Spleen (tissue), 11 donors: Measurements from ENCODE around the gene SNIP1. TPM values are rescaled to one million over a fixed set of nuclear protein-coding genes. Genes with fewer than 3 reads are reported as not detected.

Experiments used
- DNase-seq: peaks from one replicate; pipeline ENCODE4 v3.0.0-alpha.2; 2020
- H3K27ac ChIP-seq, 8 donors: fragments of 200-600 bp; sonication (generic) in 7 of 8; 1 replicate in 4 of 8; 2 replicates in 4 of 8; pipeline versions ENCODE4 v1.5.0 to v1.8.0; 2016 to 2021; ENCODE audit warnings: inconsistent platforms in 4 of 8, mild to moderate bottlenecking in 4 of 8, moderate library complexity in 1 of 8
- H3K27me3 ChIP-seq, 7 donors: fragments of 200-600 bp; sonication (generic) in 6 of 7; replicated peaks in 1 of 7; 1 replicate in 4 of 7; 2 replicates in 3 of 7; pipeline versions ENCODE4 v1.5.0 to v1.8.0; 2016 to 2021; ENCODE audit warnings: inconsistent platforms in 3 of 7, mild to moderate bottlenecking in 1 of 7
- H3K36me3 ChIP-seq, 6 donors: fragments of 200-600 bp; sonication (generic) in 5 of 6; 1 replicate in 4 of 6; 2 replicates in 2 of 6; pipeline versions ENCODE4 v1.5.0 to v1.8.0; 2016 to 2021; ENCODE audit warnings: inconsistent platforms in 2 of 6
- H3K4me1 ChIP-seq, 6 donors: fragments of 200-600 bp; sonication (generic) in 5 of 6; 1 replicate in 3 of 6; 2 replicates in 3 of 6; pipeline versions ENCODE4 v1.5.0 to v1.8.0; 2016 to 2021; ENCODE audit warnings: inconsistent platforms in 3 of 6
- H3K4me3 ChIP-seq, 8 donors: fragments of 200-600 bp; sonication (generic) in 7 of 8; 1 replicate in 4 of 8; 2 replicates in 4 of 8; pipeline versions ENCODE4 v1.5.0 to v1.8.0; 2016 to 2021; ENCODE audit warnings: inconsistent platforms in 4 of 8, mild to moderate bottlenecking in 4 of 8, moderate library complexity in 2 of 8
- H3K9me3 ChIP-seq, 8 donors: fragments of 200-600 bp; sonication (generic) in 7 of 8; 1 replicate in 4 of 8; 2 replicates in 4 of 8; pipeline versions ENCODE4 v1.5.0 to v1.8.0; 2016 to 2021; ENCODE audit warnings: inconsistent platforms in 4 of 8
- POLR2A ChIP-seq, 3 donors: fragments of 450-650 bp; IDR thresholded peaks; one replicate each; pipeline ENCODE4 v1.5.1; 2017; ENCODE audit warnings: antibody characterized with exemption in 3 of 3, mild to moderate bottlenecking in 1 of 3
- POLR2AphosphoS5 ChIP-seq, 3 donors: sonication (generic); formaldehyde crosslinking; IDR thresholded peaks; one replicate each; pipeline ENCODE4 v1.5.1; 2017; ENCODE audit warnings: antibody characterized with exemption in 3 of 3
- WGBS, 5 donors: extraction: QIAGEN DNeasy Blood & Tissue Kit in 3 of 5; methylation state at CpG; one replicate each; pipeline versions ENCODE4 v1.1.5 to v1.1.7; 2013 to 2018; 5-methylcytosine and 5-hydroxymethylcytosine counted together
- intact Hi-C: fragments of 100-400 bp; cut with DNase I; formaldehyde crosslinking; loops from one replicate; pipeline ENCODE4 v1.15.0; 2023; ENCODE audit warnings: low total_unique reads
- polyA plus RNA-seq, 3 donors: library from polyadenylated mRNA; stranded (reverse); fragments of 200-250 nt; gene quantifications; one replicate each; pipeline ENCODE4 v1.2.1, GENCODE V29; 2013
- total RNA-seq, 7 donors: library from RNA; depleted of rRNA in 3 of 7; stranded (reverse); fragments of >200 nt in 3 of 7; fragmentation: NEBNext Ultra II Directional in 4 of 7; extraction: Animal tissue kit (Norgen Biotek cat#: 25700) in 4 of 7; gene quantifications; one replicate each; pipeline versions ENCODE4 v1.1.0 to v1.2.1, GENCODE V29; 2016 to 2021
- TF ChIP-seq, protein P1 (sequence below), 11 experiments: fragments of 200-600 bp in 7 of 11; fragments of 450-650 bp in 4 of 11; sonication (generic) in 4 of 11; IDR thresholded peaks in 8 of 11; conservative IDR thresholded peaks in 3 of 11; 1 replicate in 7 of 11; 2 replicates in 4 of 11; pipeline versions ENCODE4 v1.4.0 to v1.8.0; 2016 to 2021; ENCODE audit warnings: antibody characterized with exemption in 11 of 11, inconsistent platforms in 4 of 11, mild to moderate bottlenecking in 1 of 11
- donor health status: healthy with polysubstance abuse.
- donor health status: DM: no; HTN: no; CAD: no; lungs with moderate emphysema.
- donor health status: DM: no; HTN: no; CAD: no.
- donor health status: Bipolar disorder and iron deficiency.
- donor health status: healthy.
- donor health status: DM: no; HTN: no; CAD: no.
- donor health status: DM: yes; HTN: yes; CAD: no.

Gene SNIP1
- total and polyA plus RNA-seq, 10 donors, result 4.3 to 26.6 (median 20.3) TPM

DNA sequence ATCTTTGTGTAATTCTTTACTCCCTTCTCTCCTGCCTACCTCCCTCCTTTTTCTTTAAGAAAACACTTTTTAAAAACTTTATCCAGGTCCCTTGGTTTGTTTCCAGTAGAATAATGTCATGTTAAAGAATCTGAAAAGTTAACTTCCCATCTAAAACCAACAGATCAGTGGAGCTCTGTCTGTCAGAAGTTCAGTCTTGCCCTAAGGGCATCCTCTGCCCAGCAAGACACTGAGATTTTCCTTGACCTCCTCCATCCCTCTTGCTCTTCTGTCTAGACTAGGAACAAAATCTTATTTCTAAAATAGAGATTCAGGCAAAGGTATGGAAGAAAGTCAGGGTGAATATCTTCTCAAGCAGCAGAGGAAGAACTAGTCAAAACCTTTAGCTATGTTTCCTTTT lies 47.3 kb upstream of the SNIP1 start:
- no peaks in the 10 kb centered on the region for H3K9me3 ChIP-seq
- H3K27me3 ChIP-seq, result peaks cover 0 to 5% (median 0%) of the 10 kb centered on the region in 7 donors
- TF ChIP-seq POLR2A (IDR thresholded peaks at IDR 0.05) (no peak), POLR2AphosphoS5 (IDR thresholded peaks at IDR 0.05) (no peak)
- TF ChIP-seq, protein P1, sequence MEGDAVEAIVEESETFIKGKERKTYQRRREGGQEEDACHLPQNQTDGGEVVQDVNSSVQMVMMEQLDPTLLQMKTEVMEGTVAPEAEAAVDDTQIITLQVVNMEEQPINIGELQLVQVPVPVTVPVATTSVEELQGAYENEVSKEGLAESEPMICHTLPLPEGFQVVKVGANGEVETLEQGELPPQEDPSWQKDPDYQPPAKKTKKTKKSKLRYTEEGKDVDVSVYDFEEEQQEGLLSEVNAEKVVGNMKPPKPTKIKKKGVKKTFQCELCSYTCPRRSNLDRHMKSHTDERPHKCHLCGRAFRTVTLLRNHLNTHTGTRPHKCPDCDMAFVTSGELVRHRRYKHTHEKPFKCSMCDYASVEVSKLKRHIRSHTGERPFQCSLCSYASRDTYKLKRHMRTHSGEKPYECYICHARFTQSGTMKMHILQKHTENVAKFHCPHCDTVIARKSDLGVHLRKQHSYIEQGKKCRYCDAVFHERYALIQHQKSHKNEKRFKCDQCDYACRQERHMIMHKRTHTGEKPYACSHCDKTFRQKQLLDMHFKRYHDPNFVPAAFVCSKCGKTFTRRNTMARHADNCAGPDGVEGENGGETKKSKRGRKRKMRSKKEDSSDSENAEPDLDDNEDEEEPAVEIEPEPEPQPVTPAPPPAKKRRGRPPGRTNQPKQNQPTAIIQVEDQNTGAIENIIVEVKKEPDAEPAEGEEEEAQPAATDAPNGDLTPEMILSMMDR (IDR thresholded peaks at IDR 0.05 in 8 of 11, conservative IDR thresholded peaks at IDR 0.05 in 3 of 11), result no peak
- no peak overlapping the region for H3K27ac ChIP-seq
- peaks cover 0 to 13% (median 4%) of the 10 kb centered on the region in 6 donors for H3K4me1 ChIP-seq
- no peak overlapping the region for H3K4me3 ChIP-seq
- no peak for DNase-seq
- H3K36me3 ChIP-seq, result no peaks in the 10 kb centered on the region
- intact Hi-C loops, result no loop called here

DNA sequence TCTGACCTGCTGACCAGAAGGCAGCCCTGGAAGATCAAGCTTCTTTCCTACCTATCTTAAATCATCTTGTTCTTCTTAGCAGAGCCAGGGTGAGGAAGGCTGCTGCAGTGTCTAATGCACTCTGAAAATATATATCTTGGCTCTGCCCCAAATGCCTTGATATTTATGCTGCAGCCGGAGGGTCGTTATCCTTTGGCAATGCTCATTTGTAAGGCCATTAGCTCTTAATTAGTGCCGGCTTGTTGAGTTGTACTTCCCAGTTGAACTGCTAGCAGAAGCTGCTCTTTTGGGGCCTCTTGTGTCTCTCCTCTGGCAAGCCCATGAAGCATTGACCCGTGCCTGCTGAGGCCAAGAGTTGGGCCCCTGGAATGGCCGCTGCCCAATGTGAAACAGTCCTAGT lies 45.8 kb upstream of the SNIP1 start:
- 72 to 90% (median 86%) methylated on average over 5 of the region's 5 CpGs for WGBS, 5 donors
- no peak for DNase-seq

DNA sequence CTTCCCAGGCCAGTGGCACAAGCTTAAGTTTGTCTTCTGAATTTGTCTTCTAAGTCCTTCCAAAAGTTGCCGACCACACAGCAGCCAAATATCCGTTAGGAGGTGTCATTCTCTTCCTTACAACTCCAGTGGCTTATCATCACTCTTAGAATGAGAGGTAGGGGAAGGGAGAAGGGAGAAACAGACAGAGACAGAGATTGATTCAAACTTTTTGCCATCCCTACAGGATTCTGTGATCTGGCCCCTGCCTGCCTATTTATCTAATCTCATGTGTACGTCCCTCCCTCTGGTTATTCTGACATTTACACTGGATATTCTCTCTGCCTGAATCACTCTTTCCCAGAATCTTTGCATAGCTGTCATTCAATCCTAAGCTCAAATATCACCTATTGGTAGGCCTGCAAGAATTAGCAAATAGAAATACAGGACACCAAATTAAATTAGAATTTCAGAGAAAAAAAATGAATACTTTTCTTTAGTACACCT lies 42.1 kb upstream of the SNIP1 start:
- Histone ChIP-seq H3K4me1 (peaks cover 16 to 37% (median 25%) of the 10 kb centered on the region in 6 donors), H3K9me3 (no peaks in the 10 kb centered on the region), H3K27ac (peak overlapping the region in 7 of 8 donors; percentile 79 to 91 (median 86)), H3K36me3 (peaks cover 0 to 29% (median 16%) of the 10 kb centered on the region in 6 donors), H3K27me3 (no peaks in the 10 kb centered on the region), H3K4me3 (peak overlapping the region; percentile 57 to 89 (median 84))
- no peak for DNase-seq
- WGBS, 5 donors, result 0 to 4% (median 1%) methylated on average over 2 to 3 of the region's 3 CpGs
- intact Hi-C loops, result loop anchor here (5.0 kb wide), 1 partner anchor 44 kb away; the partner anchor contains the start of gene SNIP1
- TF ChIP-seq, protein P1 (IDR thresholded peaks at IDR 0.05 in 8 of 11, conservative IDR thresholded peaks at IDR 0.05 in 3 of 11), result no peak
- TF ChIP-seq POLR2A (IDR thresholded peaks at IDR 0.05), result no peak

More for the DNA sequence above, 45.8 kb upstream of the SNIP1 start:
- H3K4me1 ChIP-seq, result peaks cover 2 to 19% (median 13%) of the 10 kb centered on the region in 6 donors
- intact Hi-C loops, result loop anchor here (5.0 kb wide), 1 partner anchor 48 kb away; the partner anchor contains the start of gene SNIP1
- TF ChIP-seq, protein P1 (IDR thresholded peaks at IDR 0.05 in 8 of 11, conservative IDR thresholded peaks at IDR 0.05 in 3 of 11), result no peak
- TF ChIP-seq POLR2AphosphoS5 (IDR thresholded peaks at IDR 0.05) (no peak), POLR2A (IDR thresholded peaks at IDR 0.05) (no peak)
- H3K27ac ChIP-seq, result no peak overlapping the region
- no peaks in the 10 kb centered on the region for H3K9me3 ChIP-seq
- H3K4me3 ChIP-seq, result no peak overlapping the region
- no peaks in the 10 kb centered on the region for H3K36me3 ChIP-seq
- H3K27me3 ChIP-seq, result peaks cover 0 to 5% (median 0%) of the 10 kb centered on the region in 7 donors

DNA sequence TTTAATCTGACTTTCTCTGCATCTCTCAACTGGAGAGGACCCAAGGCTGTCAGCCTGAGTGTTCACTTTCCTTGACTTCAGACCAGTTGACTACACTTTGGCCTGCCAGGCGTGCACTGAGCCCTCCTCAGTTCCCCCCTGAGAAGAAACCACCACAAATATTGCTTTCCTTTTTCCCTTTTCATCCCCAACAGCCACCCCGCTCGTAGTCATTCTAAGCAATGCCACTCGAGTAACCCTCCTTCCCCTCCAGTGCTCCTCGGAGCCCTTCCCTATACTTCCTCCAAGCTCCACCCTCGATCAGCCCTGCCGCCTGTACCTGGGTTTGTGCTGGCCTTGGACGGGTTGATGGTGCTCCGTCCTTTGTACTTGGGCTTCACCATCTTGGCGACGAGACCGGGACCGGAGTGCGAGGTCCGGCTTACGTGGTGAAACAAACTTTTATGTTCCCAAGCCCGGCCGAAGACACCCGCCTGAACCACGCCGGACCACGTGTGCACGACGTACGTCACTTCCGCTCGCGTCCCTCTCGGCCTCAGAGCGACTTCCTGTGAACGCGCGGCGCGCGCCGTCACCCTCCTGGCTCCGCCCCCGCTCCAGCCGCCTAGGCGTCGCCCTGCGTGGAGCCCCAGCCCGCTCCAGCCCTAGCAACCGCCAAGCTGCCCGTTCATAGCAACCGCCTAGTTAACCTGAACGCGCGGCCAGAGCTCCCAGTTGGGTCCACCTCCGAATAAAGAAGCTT lies 41.5 kb upstream of the SNIP1 start, which contains the start of gene GNL2:
GNL2 (minus strand) TSS at position 498 of the 742 bp plus-strand sequence; CDS start at position 383, 115 bp downstream.
- Histone ChIP-seq H3K4me3 (peak within 1 kb of the TSS; percentile 57 to 89 (median 84)), H3K36me3 (peaks cover 0 to 35% (median 23%) of the 10 kb centered on the region in 6 donors), H3K27ac (peak within 1 kb of the TSS; percentile 24 to 91 (median 86)), H3K27me3 (no peaks in the 10 kb centered on the region), H3K9me3 (no peaks in the 10 kb centered on the region), H3K4me1 (peaks cover 16 to 37% (median 25%) of the 10 kb centered on the region in 6 donors)
- WGBS, 5 donors, result 0 to 1% (median 1%) methylated on average over 25 to 51 of the region's 51 CpGs
- peak; percentile 99 for DNase-seq
- TF ChIP-seq POLR2A (IDR thresholded peaks at IDR 0.05) (peak in 2 of 3 donors; percentile 26 to 40), POLR2AphosphoS5 (IDR thresholded peaks at IDR 0.05) (peak; percentile 96 to 97 (median 97))
- TF ChIP-seq, protein P1 (IDR thresholded peaks at IDR 0.05 in 8 of 11, conservative IDR thresholded peaks at IDR 0.05 in 3 of 11), result peak in 2 of 11 experiments; percentile 5 to 43
- intact Hi-C loops, result loop anchor here (5.0 kb wide), 1 partner anchor 43 kb away; the partner anchor contains the start of gene SNIP1
